HCT116 (cell line): ENCODE measurements around the gene DGKB. TPM values are rescaled to one million over a fixed set of nuclear protein-coding genes. Genes with fewer than 3 reads are reported as not detected.

ENCODE experiments used
- ATAC-seq: fragments of 200-7000 bp; cut with Tn5 transposase; 2 replicates; pipeline ENCODE4 v1.9.1; 2020; ENCODE audit warnings: mild to moderate bottlenecking, moderate library complexity
- BruUV-seq: library from RNA; stranded (reverse); fragments of 400-500 nt; replicated peaks from 2 replicates; lab custom pipeline; 2021; lab: Mats Ljungman, UMichigan
- CTCF ChIA-PET: fragments of 300-600 bp; sonication (Branson Sonifier 250); formaldehyde crosslinking; loops from one replicate; lab custom pipeline; 2021; ENCODE audit warnings: antibody characterized with exemption; lab: Charles Lee
- POLR2A ChIA-PET: fragments of 300-600, 350-600 bp; sonication (Branson Sonifier 250); formaldehyde crosslinking; loops from one replicate; lab custom pipeline; 2021; ENCODE audit warnings: antibody characterized with exemption; lab: Charles Lee
- RAD21 ChIA-PET, 2 experiments: fragments of 300-600 bp; sonication (Branson Sonifier 250); formaldehyde crosslinking; loops; one replicate each; lab custom pipeline; 2023; ENCODE audit warnings: low total read pairs in 2 of 2; ENCODE audit not compliant: uncharacterized antibody in 2 of 2, unreplicated experiment in 2 of 2, low non-redundant PET in 1 of 2; lab: Charles Lee
- DNase-seq: peaks from one replicate; pipeline ENCODE4 v3.0.0-alpha.2; 2010; ENCODE audit warnings: low read depth, low spot score
- H2AFZ ChIP-seq: fragments of 200-600 bp; shearing (Covaris generic), sonication (generic); 2 replicates; pipeline ENCODE4 v1.6.1; 2017; ENCODE audit warnings: low read depth, mixed run types, mixed read lengths, antibody characterized with exemption, low read length; ENCODE audit not compliant: poor library complexity, severe bottlenecking
- H3K27ac ChIP-seq: 2 replicates; pipeline ENCODE4 v1.5.1; 2012; ENCODE audit warnings: low read depth, low read length
- H3K27me3 ChIP-seq: fragments of 200-600 bp; sonication (generic); 2 replicates; pipeline ENCODE4 v1.6.1; 2016; ENCODE audit warnings: mixed run types, low read length, mixed read lengths; ENCODE audit not compliant: insufficient read depth
- H3K36me3 ChIP-seq, 2 experiments: fragments of 200-500 bp in 1 of 2; fragments of 200-600 bp in 1 of 2; sonication (Bioruptor generic) in 1 of 2; sonication (generic) in 1 of 2; 2 replicates each; pipeline versions ENCODE4 v1.5.1 to v1.6.1; 2014 to 2016; ENCODE audit warnings: low read length in 2 of 2, inconsistent platforms in 1 of 2, mixed read lengths in 1 of 2, mixed run types in 1 of 2; ENCODE audit not compliant: insufficient read depth in 2 of 2, control insufficient read depth in 1 of 2
- H3K4me1 ChIP-seq, 2 experiments: fragments of 200-600 bp in 1 of 2; sonication (generic) in 1 of 2; 2 replicates each; pipeline versions ENCODE4 v1.5.1 to v1.6.1; 2012 to 2017; ENCODE audit warnings: low read length in 2 of 2, inconsistent platforms in 1 of 2, mild to moderate bottlenecking in 1 of 2, mixed read lengths in 1 of 2, mixed run types in 1 of 2, moderate library complexity in 1 of 2; ENCODE audit not compliant: insufficient read depth in 2 of 2, control insufficient read depth in 1 of 2
- H3K4me2 ChIP-seq: fragments of 200-600 bp; sonication (generic); 2 replicates; pipeline ENCODE4 v1.6.1; 2017; ENCODE audit warnings: mixed run types, low read length, mixed read lengths
- H3K4me3 ChIP-seq, 2 experiments: fragments of 200-600 bp in 1 of 2; sonication (generic) in 1 of 2; replicated peaks in 1 of 2; 2 replicates each; pipeline ENCODE4 v1.5.1; 2011 to 2016; ENCODE audit warnings: low read length in 2 of 2, control low read depth in 1 of 2, low read depth in 1 of 2, mild to moderate bottlenecking in 1 of 2, mixed read lengths in 1 of 2, mixed run types in 1 of 2
- H3K79me2 ChIP-seq: fragments of 200-600 bp; sonication (generic); 2 replicates; pipeline ENCODE4 v1.6.1; 2017; ENCODE audit warnings: mild to moderate bottlenecking, mixed run types, low read length, moderate library complexity, mixed read lengths; ENCODE audit not compliant: insufficient read depth
- H3K9ac ChIP-seq: fragments of 200-600 bp; sonication (generic); 2 replicates; pipeline ENCODE4 v1.6.1; 2016; ENCODE audit warnings: low read length, mixed read lengths
- H3K9me2 ChIP-seq: fragments of 200-600 bp; sonication (generic), shearing (Covaris generic); 2 replicates; pipeline ENCODE4 v1.6.1; 2017; ENCODE audit warnings: mixed run types, mild to moderate bottlenecking, moderate library complexity; ENCODE audit not compliant: insufficient read depth
- H3K9me3 ChIP-seq, 2 experiments: fragments of 200-500 bp in 1 of 2; fragments of 200-600 bp in 1 of 2; sonication (Bioruptor generic) in 1 of 2; sonication (generic) in 1 of 2; 2 replicates each; pipeline ENCODE4 v1.6.1; 2014 to 2017; ENCODE audit warnings: low read length in 2 of 2, mixed read lengths in 2 of 2, inconsistent platforms in 1 of 2, low read depth in 1 of 2, mild to moderate bottlenecking in 1 of 2, mixed run types in 1 of 2, moderate library complexity in 1 of 2; ENCODE audit not compliant: control insufficient read depth in 1 of 2, insufficient read depth in 1 of 2
- H4K20me1 ChIP-seq: fragments of 200-600 bp; sonication (generic), shearing (Covaris generic); 2 replicates; pipeline ENCODE4 v1.6.1; 2017; ENCODE audit warnings: mixed run types, mild to moderate bottlenecking, moderate library complexity; ENCODE audit not compliant: insufficient read depth
- ATF3 ChIP-seq: IDR thresholded peaks from 2 replicates; pipeline ENCODE4 v1.6.1; 2012
- CBX3 ChIP-seq: IDR thresholded peaks from 2 replicates; pipeline ENCODE4 v1.6.1; 2012; ENCODE audit warnings: low read depth
- CEBPB ChIP-seq: IDR thresholded peaks from 2 replicates; pipeline ENCODE4 v1.6.1; 2012; ENCODE audit warnings: low read depth
- ELF1 ChIP-seq: IDR thresholded peaks from 2 replicates; pipeline ENCODE4 v1.6.1; 2012; ENCODE audit warnings: low read depth, borderline replicate concordance
- EZH2 ChIP-seq: fragments of 200-600 bp; sonication (generic); IDR thresholded peaks from 2 replicates; pipeline ENCODE4 v1.6.1; 2017; ENCODE audit warnings: antibody characterized with exemption, mixed run types
- FOSL1 ChIP-seq: IDR thresholded peaks from 2 replicates; pipeline ENCODE4 v1.6.1; 2012; ENCODE audit warnings: low read depth
- JUND ChIP-seq: IDR thresholded peaks from 2 replicates; pipeline ENCODE4 v1.6.1; 2012
- MAX ChIP-seq: IDR thresholded peaks from 2 replicates; pipeline ENCODE4 v1.6.1; 2012
- POLR2A ChIP-seq: IDR thresholded peaks from 2 replicates; pipeline ENCODE4 v1.7.0; 2011; ENCODE audit warnings: borderline replicate concordance; ENCODE audit not compliant: insufficient read depth, insufficient read length; ENCODE audit errors: extremely low read depth
- RAD21 ChIP-seq: IDR thresholded peaks from 2 replicates; pipeline ENCODE4 v1.6.1; 2012; ENCODE audit warnings: low read depth, mild to moderate bottlenecking
- REST ChIP-seq: IDR thresholded peaks from 2 replicates; pipeline ENCODE4 v1.6.1; 2012; ENCODE audit warnings: low read depth
- SIN3A ChIP-seq: IDR thresholded peaks from 2 replicates; pipeline ENCODE4 v1.6.1; 2012; ENCODE audit warnings: low read depth
- SP1 ChIP-seq: IDR thresholded peaks from 2 replicates; pipeline ENCODE4 v1.6.1; 2012; ENCODE audit warnings: low read depth
- SRF ChIP-seq: IDR thresholded peaks from 2 replicates; pipeline ENCODE4 v1.6.1; 2012; ENCODE audit warnings: low read depth
- YY1 ChIP-seq: IDR thresholded peaks from 2 replicates; pipeline ENCODE4 v1.6.1; 2011; ENCODE audit warnings: low read length, low read depth, moderate library complexity, mild to moderate bottlenecking; ENCODE audit not compliant: insufficient replicate concordance; ENCODE audit errors: extremely low read depth
- ZBTB33 ChIP-seq: IDR thresholded peaks from 2 replicates; pipeline ENCODE4 v1.6.1; 2011; ENCODE audit warnings: mild to moderate bottlenecking, low read length, moderate library complexity; ENCODE audit not compliant: insufficient replicate concordance; ENCODE audit errors: extremely low read depth
- ZFX ChIP-seq: fragments of 450-650 bp; IDR thresholded peaks from 2 replicates; pipeline ENCODE4 v1.6.1; 2017
- ZNF274 ChIP-seq: fragments of 200-500 bp; sonication (Bioruptor generic); IDR thresholded peaks from 2 replicates; pipeline ENCODE4 v1.6.1; 2014; ENCODE audit warnings: mild to moderate bottlenecking, low read depth, low read length, inconsistent platforms
- intact Hi-C: fragments of 100-400 bp; cut with micrococcal nuclease; formaldehyde crosslinking; loops from 2 replicates; pipeline ENCODE4 v1.10.0; 2022
- total RNA-seq: library from RNA; stranded (reverse); gene quantifications from one replicate; pipeline ENCODE4 v1.2.1, GENCODE V29; 2021; ENCODE audit not compliant: unreplicated experiment

The DGKB gene
- total RNA-seq, 1 experiment from 2014 or later: 0.05 TPM

- no peak for DNase-seq
- H3K79me2 ChIP-seq: no peaks in the 10 kb centered on the region
- no peak overlapping the region for H3K9ac ChIP-seq
- H3K27me3 ChIP-seq: no peaks in the 10 kb centered on the region
- no peak overlapping the region for H3K4me3 ChIP-seq
- no peaks in the 10 kb centered on the region for H3K9me3 ChIP-seq
- no peaks in the 10 kb centered on the region for H4K20me1 ChIP-seq
- H3K4me2 ChIP-seq: no peak overlapping the region
- no peak overlapping the region for H2AFZ ChIP-seq
- intact Hi-C loops: no loop called here
- TF ChIP-seq EZH2 (no peak), RAD21 (no peak), CEBPB (no peak), SRF (no peak), MAX (no peak), ATF3 (no peak), ELF1 (no peak), POLR2A (no peak), SP1 (no peak), ZBTB33 (no peak), SIN3A (no peak), REST (no peak), ZFX (no peak), YY1 (no peak), FOSL1 (no peak), ZNF274 (no peak), CBX3 (no peak), JUND (no peak)
- POLR2A ChIA-PET: no interaction called here
- RAD21 ChIA-PET: no interaction called here
- H3K4me1 ChIP-seq: no peaks in the 10 kb centered on the region
- CTCF ChIA-PET: no interaction called here
- no peak overlapping the region for H3K27ac ChIP-seq
- H3K36me3 ChIP-seq: no peaks in the 10 kb centered on the region
- no TSS peak for BruUV-seq
- ATAC-seq: no peak
- H3K9me2 ChIP-seq: no peaks in the 10 kb centered on the region
These were observed 778.6 kb downstream of the DGKB start for GRCh38 chr7:14123923-14124322.
